ENCODE results near the gene ARIH2.

ARIH2 gene

GRCh38 chr3:49016414-49017228, 98.0 kb downstream of the ARIH2 start:
- no peak overlapping the region for H3K4me3 ChIP-seq (replicated peaks; ENCODE audit: low read depth, low read length)
- no peak for TF ChIP-seq CTCF (IDR thresholded peaks at IDR 0.05; ENCODE audit: low read length, missing control alignments)
- no peak for DNase-seq (ENCODE audit: low read depth)

- no peak for TF ChIP-seq CTCF (IDR thresholded peaks at IDR 0.05; ENCODE audit: low read length, missing control alignments)
- H3K4me3 ChIP-seq (replicated peaks; ENCODE audit: low read depth, low read length): peak overlapping the region; percentile 77
- DNase-seq (ENCODE audit: low read depth): no peak
These were observed 98.8 kb downstream of the ARIH2 start for GRCh38 chr3:49017229-49017970.

- H3K4me3 ChIP-seq (replicated peaks; ENCODE audit: low read depth, low read length): peak within 1 kb of the TSS; percentile 77
- DNase-seq (ENCODE audit: low read depth): peak; percentile 53
- TF ChIP-seq CTCF (IDR thresholded peaks at IDR 0.05; ENCODE audit: low read length, missing control alignments): no peak
These were observed 99.5 kb downstream of the ARIH2 start, which contains the start of gene DALRD3 for GRCh38 chr3:49017971-49018706. Gene DALRD3, minus strand, starts transcription at chr3:49018580. Its CDS starts 16 bp downstream, at chr3:49018564.

- H3K4me3 ChIP-seq (replicated peaks; ENCODE audit: low read depth, low read length): peak overlapping the region; percentile 77
- no peak for TF ChIP-seq CTCF (IDR thresholded peaks at IDR 0.05; ENCODE audit: low read length, missing control alignments)
- no peak for DNase-seq (ENCODE audit: low read depth)
These were observed 100.0 kb downstream of the ARIH2 start for GRCh38 chr3:49018707-49019006.

- TF ChIP-seq CTCF (IDR thresholded peaks at IDR 0.05; ENCODE audit: low read length, missing control alignments): no peak
- peak overlapping the region; percentile 86 for H3K4me3 ChIP-seq (replicated peaks; ENCODE audit: low read depth, low read length)
- no peak for DNase-seq (ENCODE audit: low read depth)
These were observed 101.3 kb downstream of the ARIH2 start for GRCh38 chr3:49019941-49020329.

GRCh38 chr3:49020330-49021212, 101.9 kb downstream of the ARIH2 start:
- no peak for TF ChIP-seq CTCF (IDR thresholded peaks at IDR 0.05; ENCODE audit: low read length, missing control alignments)
- H3K4me3 ChIP-seq (replicated peaks; ENCODE audit: low read depth, low read length): peak overlapping the region; percentile 86
- no peak for DNase-seq (ENCODE audit: low read depth)
